ENCODE measurements around the gene FHOD3. TPM values are rescaled to one million over a fixed set of nuclear protein-coding genes. Genes with fewer than 3 reads are reported as not detected.

Gene FHOD3
- polyA plus RNA-seq, 4 donors: 0.22 to 8.1 (median 1.9) TPM

- no peaks in the 10 kb centered on the region for H3K9me3 ChIP-seq (ENCODE audit: control insufficient read depth in 2 of 2, insufficient read depth in 1 of 2, low read depth in 1 of 2, low read length in 1 of 2)
- no peak overlapping the region for H3K27ac ChIP-seq (ENCODE audit: low read depth in 1 of 3, low read length in 2 of 3)
- H3K27me3 ChIP-seq (ENCODE audit: control insufficient read depth in 3 of 3, insufficient read depth in 3 of 3, low read length in 3 of 3): peaks cover 0 to 5% (median 1%) of the 10 kb centered on the region in 3 donors
- no peaks in the 10 kb centered on the region for H3K4me1 ChIP-seq (ENCODE audit: control insufficient read depth in 3 of 3, insufficient read depth in 2 of 3, low read depth in 1 of 3, low read length in 2 of 3)
- no peaks in the 10 kb centered on the region for H3K36me3 ChIP-seq (ENCODE audit: control insufficient read depth in 3 of 3, insufficient read depth in 2 of 3, low read depth in 1 of 3, low read length in 3 of 3)
- no peak for DNase-seq
- no peak overlapping the region for H3K4me3 ChIP-seq (ENCODE audit: low read depth in 1 of 3, low read length in 3 of 3)
- 60 to 68% (median 61%) methylated on average over 8 of the region's 8 CpGs for WGBS, 3 donors
- no peak for FAIRE-seq
Observed at GRCh38 chr18:36366994-36367839, 69.7 kb downstream of the FHOD3 start.

- H3K27me3 ChIP-seq (ENCODE audit: control insufficient read depth in 3 of 3, insufficient read depth in 3 of 3, low read length in 3 of 3): peaks cover 0 to 5% (median 1%) of the 10 kb centered on the region in 3 donors
- H3K4me1 ChIP-seq (ENCODE audit: control insufficient read depth in 3 of 3, insufficient read depth in 2 of 3, low read depth in 1 of 3, low read length in 2 of 3): no peaks in the 10 kb centered on the region
- H3K27ac ChIP-seq (ENCODE audit: low read depth in 1 of 3, low read length in 2 of 3): no peak overlapping the region
- no peaks in the 10 kb centered on the region for H3K36me3 ChIP-seq (ENCODE audit: control insufficient read depth in 3 of 3, insufficient read depth in 2 of 3, low read depth in 1 of 3, low read length in 3 of 3)
- 82 to 88% (median 87%) methylated on average over 3 of the region's 3 CpGs for WGBS, 3 donors
- DNase-seq: no peak
- H3K9me3 ChIP-seq (ENCODE audit: control insufficient read depth in 2 of 2, insufficient read depth in 1 of 2, low read depth in 1 of 2, low read length in 1 of 2): no peaks in the 10 kb centered on the region
- H3K4me3 ChIP-seq (ENCODE audit: low read depth in 1 of 3, low read length in 3 of 3): no peak overlapping the region
- FAIRE-seq: no peak
Observed at GRCh38 chr18:36368889-36369288, 71.4 kb downstream of the FHOD3 start.

GRCh38 chr18:36372903-36373311 is 75.4 kb downstream of the FHOD3 start:
- Histone ChIP-seq H3K27me3 (ENCODE audit: control insufficient read depth in 3 of 3, insufficient read depth in 3 of 3, low read length in 3 of 3) (peaks cover 0 to 5% (median 1%) of the 10 kb centered on the region in 3 donors), H3K4me3 (ENCODE audit: low read depth in 1 of 3, low read length in 3 of 3) (no peak overlapping the region), H3K27ac (ENCODE audit: low read depth in 1 of 3, low read length in 2 of 3) (no peak overlapping the region), H3K4me1 (ENCODE audit: control insufficient read depth in 3 of 3, insufficient read depth in 2 of 3, low read depth in 1 of 3, low read length in 2 of 3) (no peaks in the 10 kb centered on the region), H3K36me3 (ENCODE audit: control insufficient read depth in 3 of 3, insufficient read depth in 2 of 3, low read depth in 1 of 3, low read length in 3 of 3) (no peaks in the 10 kb centered on the region), H3K9me3 (ENCODE audit: control insufficient read depth in 2 of 2, insufficient read depth in 1 of 2, low read depth in 1 of 2, low read length in 1 of 2) (no peaks in the 10 kb centered on the region)
- FAIRE-seq: no peak
- WGBS, 3 donors: 50 to 66% (median 59%) methylated on average over 5 of the region's 5 CpGs
- DNase-seq: no peak

- peaks cover 0 to 5% (median 1%) of the 10 kb centered on the region in 3 donors for H3K27me3 ChIP-seq (ENCODE audit: control insufficient read depth in 3 of 3, insufficient read depth in 3 of 3, low read length in 3 of 3)
- no peak for FAIRE-seq
- H3K4me3 ChIP-seq (ENCODE audit: low read depth in 1 of 3, low read length in 3 of 3): no peak overlapping the region
- no peaks in the 10 kb centered on the region for H3K36me3 ChIP-seq (ENCODE audit: control insufficient read depth in 3 of 3, insufficient read depth in 2 of 3, low read depth in 1 of 3, low read length in 3 of 3)
- no peak overlapping the region for H3K27ac ChIP-seq (ENCODE audit: low read depth in 1 of 3, low read length in 2 of 3)
- no peaks in the 10 kb centered on the region for H3K9me3 ChIP-seq (ENCODE audit: control insufficient read depth in 2 of 2, insufficient read depth in 1 of 2, low read depth in 1 of 2, low read length in 1 of 2)
- DNase-seq: no peak
- H3K4me1 ChIP-seq (ENCODE audit: control insufficient read depth in 3 of 3, insufficient read depth in 2 of 3, low read depth in 1 of 3, low read length in 2 of 3): no peaks in the 10 kb centered on the region
- 63 to 82% (median 77%) methylated on average over 3 of the region's 3 CpGs for WGBS, 3 donors
Observed at GRCh38 chr18:36374262-36374661, 76.7 kb downstream of the FHOD3 start.

- FAIRE-seq (no peak), DNase-seq (no peak)
- Histone ChIP-seq H3K4me3 (ENCODE audit: low read depth in 1 of 3, low read length in 3 of 3) (no peak overlapping the region), H3K27me3 (ENCODE audit: control insufficient read depth in 3 of 3, insufficient read depth in 3 of 3, low read length in 3 of 3) (peaks cover 0 to 5% (median 1%) of the 10 kb centered on the region in 3 donors), H3K9me3 (ENCODE audit: control insufficient read depth in 2 of 2, insufficient read depth in 1 of 2, low read depth in 1 of 2, low read length in 1 of 2) (no peaks in the 10 kb centered on the region), H3K27ac (ENCODE audit: low read depth in 1 of 3, low read length in 2 of 3) (no peak overlapping the region), H3K36me3 (ENCODE audit: control insufficient read depth in 3 of 3, insufficient read depth in 2 of 3, low read depth in 1 of 3, low read length in 3 of 3) (no peaks in the 10 kb centered on the region), H3K4me1 (ENCODE audit: control insufficient read depth in 3 of 3, insufficient read depth in 2 of 3, low read depth in 1 of 3, low read length in 2 of 3) (no peaks in the 10 kb centered on the region)
- 85 to 89% (median 85%) methylated on average over 5 of the region's 5 CpGs for WGBS, 3 donors
Observed at GRCh38 chr18:36375118-36375517, 77.6 kb downstream of the FHOD3 start.

GRCh38 chr18:36376361-36376760 is 78.8 kb downstream of the FHOD3 start:
- Histone ChIP-seq H3K27ac (ENCODE audit: low read depth in 1 of 3, low read length in 2 of 3) (no peak overlapping the region), H3K36me3 (ENCODE audit: control insufficient read depth in 3 of 3, insufficient read depth in 2 of 3, low read depth in 1 of 3, low read length in 3 of 3) (no peaks in the 10 kb centered on the region), H3K9me3 (ENCODE audit: control insufficient read depth in 2 of 2, insufficient read depth in 1 of 2, low read depth in 1 of 2, low read length in 1 of 2) (no peaks in the 10 kb centered on the region), H3K4me3 (ENCODE audit: low read depth in 1 of 3, low read length in 3 of 3) (no peak overlapping the region), H3K4me1 (ENCODE audit: control insufficient read depth in 3 of 3, insufficient read depth in 2 of 3, low read depth in 1 of 3, low read length in 2 of 3) (no peaks in the 10 kb centered on the region), H3K27me3 (ENCODE audit: control insufficient read depth in 3 of 3, insufficient read depth in 3 of 3, low read length in 3 of 3) (peaks cover 0 to 1% (median 0%) of the 10 kb centered on the region in 3 donors)
- WGBS, 3 donors: 82 to 93% (median 84%) methylated on average over 1 of the region's 1 CpG
- no peak for FAIRE-seq
- DNase-seq: no peak

GRCh38 chr18:36377626-36378025 is 80.1 kb downstream of the FHOD3 start:
- Histone ChIP-seq H3K4me3 (ENCODE audit: low read depth in 1 of 3, low read length in 3 of 3) (no peak overlapping the region), H3K27ac (ENCODE audit: low read depth in 1 of 3, low read length in 2 of 3) (no peak overlapping the region), H3K4me1 (ENCODE audit: control insufficient read depth in 3 of 3, insufficient read depth in 2 of 3, low read depth in 1 of 3, low read length in 2 of 3) (no peaks in the 10 kb centered on the region), H3K36me3 (ENCODE audit: control insufficient read depth in 3 of 3, insufficient read depth in 2 of 3, low read depth in 1 of 3, low read length in 3 of 3) (no peaks in the 10 kb centered on the region), H3K27me3 (ENCODE audit: control insufficient read depth in 3 of 3, insufficient read depth in 3 of 3, low read length in 3 of 3) (no peaks in the 10 kb centered on the region), H3K9me3 (ENCODE audit: control insufficient read depth in 2 of 2, insufficient read depth in 1 of 2, low read depth in 1 of 2, low read length in 1 of 2) (no peaks in the 10 kb centered on the region)
- 64 to 85% (median 78%) methylated on average over 3 of the region's 3 CpGs for WGBS, 3 donors
- FAIRE-seq (no peak), DNase-seq (no peak)

- DNase-seq: no peak
- no peak overlapping the region for H3K4me3 ChIP-seq (ENCODE audit: low read depth in 1 of 3, low read length in 3 of 3)
- WGBS, 3 donors: 78 to 88% (median 81%) methylated on average over 2 of the region's 2 CpGs
- FAIRE-seq: no peak
- no peaks in the 10 kb centered on the region for H3K4me1 ChIP-seq (ENCODE audit: control insufficient read depth in 3 of 3, insufficient read depth in 2 of 3, low read depth in 1 of 3, low read length in 2 of 3)
- H3K27ac ChIP-seq (ENCODE audit: low read depth in 1 of 3, low read length in 2 of 3): no peak overlapping the region
- no peaks in the 10 kb centered on the region for H3K27me3 ChIP-seq (ENCODE audit: control insufficient read depth in 3 of 3, insufficient read depth in 3 of 3, low read length in 3 of 3)
- H3K36me3 ChIP-seq (ENCODE audit: control insufficient read depth in 3 of 3, insufficient read depth in 2 of 3, low read depth in 1 of 3, low read length in 3 of 3): no peaks in the 10 kb centered on the region
- no peaks in the 10 kb centered on the region for H3K9me3 ChIP-seq (ENCODE audit: control insufficient read depth in 2 of 2, insufficient read depth in 1 of 2, low read depth in 1 of 2, low read length in 1 of 2)
Observed at GRCh38 chr18:36378205-36378604, 80.7 kb downstream of the FHOD3 start.

Data from small intestine (tissue), 7 donors.